Neural crest cell (in vitro differentiated cells): ENCODE results near the gene PLAAT4. TPM values are rescaled to one million over a fixed set of nuclear protein-coding genes. Genes with fewer than 3 reads are reported as not detected.
"Not testable (repeated sequence)": the region's sequence is repeated elsewhere in the genome, so short reads cannot be mapped to it uniquely, and the experiment has no call there.

Experiments used
- DNase-seq: peaks from one replicate; pipeline ENCODE4 v3.0.0; 2021; ENCODE audit warnings: low read depth, mixed read lengths, low spot score
- H3K27ac Mint-ChIP-seq: one replicate; pipeline ENCODE4 v1.8.0; 2021; ENCODE audit warnings: mild to moderate bottlenecking, mixed read lengths; ENCODE audit not compliant: unreplicated experiment
- H3K27me3 Mint-ChIP-seq: 2 replicates; pipeline ENCODE4 v1.8.0; 2021; ENCODE audit warnings: low read depth, mild to moderate bottlenecking, mixed read lengths
- H3K36me3 Mint-ChIP-seq: 2 replicates; pipeline ENCODE4 v1.8.0; 2021; ENCODE audit warnings: low read depth, mild to moderate bottlenecking, mixed read lengths
- H3K4me1 Mint-ChIP-seq: 2 replicates; pipeline ENCODE4 v1.8.0; 2021; ENCODE audit warnings: mixed read lengths
- H3K4me3 Mint-ChIP-seq: one replicate; pipeline ENCODE4 v1.8.0; 2021; ENCODE audit warnings: mild to moderate bottlenecking, mixed read lengths
- H3K9me3 Mint-ChIP-seq: 2 replicates; pipeline ENCODE4 v1.8.0; 2021; ENCODE audit warnings: mixed read lengths
- CTCF ChIP-seq: fragments of 200-600 bp; sonication (generic); conservative IDR thresholded peaks from 2 replicates; pipeline ENCODE4 v1.5.0; 2021; ENCODE audit warnings: antibody characterized with exemption, mild to moderate bottlenecking
- total RNA-seq: library from RNA; stranded (reverse); gene quantifications from 2 replicates; pipeline ENCODE4 v1.2.1, GENCODE V29; 2021

The PLAAT4 gene
- total RNA-seq, 1 donor from 2014 or later, result not detected

GRCh38 chr11:63549411-63549810 is 12.8 kb downstream of the PLAAT4 start:
- no peak for DNase-seq
- H3K4me3 Mint-ChIP-seq, result no peak overlapping the region
- peak overlapping the region; percentile 81 for H3K27ac Mint-ChIP-seq
- H3K27me3 Mint-ChIP-seq, result no peaks in the 10 kb centered on the region
- H3K9me3 Mint-ChIP-seq, result no peaks in the 10 kb centered on the region
- H3K36me3 Mint-ChIP-seq, result no peaks in the 10 kb centered on the region
- H3K4me1 Mint-ChIP-seq, result peaks cover 14% of the 10 kb centered on the region
- TF ChIP-seq CTCF, result no peak

DNA sequence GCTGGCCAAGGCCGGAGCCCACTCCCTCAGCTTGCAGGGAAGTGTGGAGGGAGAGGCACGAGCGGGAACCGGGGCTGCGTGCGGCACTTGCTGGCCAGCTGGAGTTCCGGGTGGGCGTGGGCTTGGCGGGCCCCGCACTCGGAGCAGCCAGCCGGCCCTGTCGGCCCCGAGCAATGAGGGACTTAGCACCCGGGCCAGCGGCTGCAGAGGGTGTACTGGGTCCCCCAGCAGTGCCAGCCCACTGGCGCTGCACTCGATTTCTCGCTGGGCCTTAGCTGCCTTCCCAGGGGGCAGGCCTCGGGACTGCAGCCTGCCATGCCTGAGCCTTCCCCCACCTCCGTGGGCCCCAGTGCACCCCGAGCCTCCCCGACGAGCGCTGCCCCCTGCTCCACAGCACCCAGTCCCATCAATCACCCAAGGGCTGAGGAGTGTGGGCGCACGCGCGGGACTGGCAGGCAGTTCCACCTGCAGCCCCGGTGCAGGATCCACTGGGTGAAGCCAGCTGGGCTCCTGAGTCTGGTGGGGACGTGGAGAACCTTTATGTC is 13.6 kb downstream of the PLAAT4 start:
- peaks cover 20% of the 10 kb centered on the region for H3K4me1 Mint-ChIP-seq
- H3K36me3 Mint-ChIP-seq, H3K4me3 Mint-ChIP-seq, H3K27ac Mint-ChIP-seq, H3K27me3 Mint-ChIP-seq, DNase-seq, H3K9me3 Mint-ChIP-seq: not testable (repeated sequence)

DNA sequence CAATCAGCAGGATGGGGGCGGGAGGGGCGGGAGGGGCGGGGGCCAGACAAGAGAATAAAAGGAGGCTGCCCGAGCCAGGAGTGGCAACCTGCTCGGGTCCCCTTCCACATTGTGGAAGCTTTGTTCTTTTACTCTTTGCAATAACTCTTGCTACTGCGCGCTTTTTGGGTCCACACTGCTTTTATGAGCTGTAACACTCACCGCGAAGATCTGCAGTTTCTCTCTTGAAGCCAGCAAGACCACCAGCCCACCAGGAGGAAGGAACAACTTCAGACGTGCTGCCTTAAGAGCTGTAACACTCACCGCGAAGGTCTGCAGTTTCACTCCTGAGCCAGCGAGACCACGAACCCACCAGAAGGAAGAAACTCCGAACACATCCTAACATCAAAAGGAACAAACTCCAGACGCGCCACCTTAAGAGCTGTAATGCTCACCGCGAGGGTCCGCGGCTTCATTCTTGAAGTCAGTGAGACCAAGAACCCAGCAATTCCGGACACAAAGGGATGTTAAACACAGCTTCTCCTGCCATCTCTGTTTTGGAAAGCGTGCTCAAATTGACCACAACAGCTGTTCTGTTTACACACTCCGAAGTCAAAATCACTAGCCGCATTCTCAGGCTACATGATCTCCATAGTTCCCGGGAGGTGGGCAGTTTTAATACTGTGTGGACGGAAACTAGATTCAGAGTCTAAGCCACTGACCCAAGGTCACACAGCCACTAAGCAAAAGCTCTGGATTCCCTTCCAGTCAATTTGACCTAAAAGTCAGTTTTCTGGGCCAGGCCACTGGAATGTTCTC is 14.7 kb downstream of the PLAAT4 start:
- H3K4me1 Mint-ChIP-seq, result peaks cover 20% of the 10 kb centered on the region
- no peak for DNase-seq
- no peaks in the 10 kb centered on the region for H3K9me3 Mint-ChIP-seq
- no peak for TF ChIP-seq CTCF
- peaks cover 5% of the 10 kb centered on the region for H3K27me3 Mint-ChIP-seq
- no peaks in the 10 kb centered on the region for H3K36me3 Mint-ChIP-seq
- peak overlapping the region; percentile 24 for H3K27ac Mint-ChIP-seq
- no peak overlapping the region for H3K4me3 Mint-ChIP-seq

GRCh38 chr11:63551889-63552266 is 15.3 kb downstream of the PLAAT4 start:
- Mint-ChIP-seq H3K4me3 (no peak overlapping the region), H3K9me3 (no peaks in the 10 kb centered on the region), H3K27me3 (peaks cover 5% of the 10 kb centered on the region), H3K27ac (no peak overlapping the region), H3K36me3 (no peaks in the 10 kb centered on the region), H3K4me1 (peaks cover 20% of the 10 kb centered on the region)
- TF ChIP-seq CTCF, result no peak
- no peak for DNase-seq

DNA sequence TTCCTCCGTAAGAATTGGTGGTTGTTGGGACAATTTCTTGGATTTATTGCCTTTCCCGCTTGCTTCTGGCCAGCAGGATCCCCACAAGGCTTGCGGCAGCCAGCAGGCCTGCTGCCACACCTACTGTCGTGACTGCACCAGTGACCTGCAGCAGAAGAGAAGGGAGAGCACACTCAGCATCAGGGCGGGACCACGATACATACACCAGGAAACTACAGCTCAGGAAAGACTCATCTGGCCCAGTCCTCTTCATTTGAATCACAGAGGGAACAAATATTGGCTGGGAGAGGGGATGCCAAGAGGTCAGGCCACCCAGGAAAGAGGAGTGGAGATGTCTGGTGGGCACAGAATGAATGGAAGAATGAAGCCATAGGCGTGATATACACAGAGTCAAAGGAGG is 16.3 kb downstream of the PLAAT4 start:
- Mint-ChIP-seq H3K9me3 (no peaks in the 10 kb centered on the region), H3K4me3 (no peak overlapping the region), H3K36me3 (no peaks in the 10 kb centered on the region), H3K27me3 (peaks cover 5% of the 10 kb centered on the region), H3K27ac (no peak overlapping the region), H3K4me1 (peaks cover 20% of the 10 kb centered on the region)
- no peak for TF ChIP-seq CTCF
- no peak for DNase-seq

- Mint-ChIP-seq H3K4me3 (no peak overlapping the region), H3K27me3 (peaks cover 5% of the 10 kb centered on the region), H3K9me3 (no peaks in the 10 kb centered on the region), H3K27ac (no peak overlapping the region), H3K36me3 (no peaks in the 10 kb centered on the region), H3K4me1 (peaks cover 20% of the 10 kb centered on the region)
- no peak for DNase-seq
- TF ChIP-seq CTCF, result no peak
Measured at GRCh38 chr11:63553759-63554158, 17.2 kb downstream of the PLAAT4 start.
